SU-DHL-6 (cell line): ENCODE results near the gene SHTN1.

ENCODE experiments used
- H2AFZ ChIP-seq: fragments of 200-600 bp; sonication (generic); 2 replicates; pipeline ENCODE4 v1.6.1; 2014; ENCODE audit warnings: low read depth, mild to moderate bottlenecking, moderate library complexity, mixed read lengths, antibody characterized with exemption, low read length; ENCODE audit not compliant: severe bottlenecking
- H3F3A ChIP-seq: fragments of 200-600 bp; shearing (Covaris generic); 2 replicates; pipeline ENCODE4 v1.6.0; 2016; ENCODE audit warnings: antibody characterized with exemption, mild to moderate bottlenecking; ENCODE audit not compliant: insufficient read depth
- H3K27ac ChIP-seq: fragments of 200-600 bp; sonication (generic); 2 replicates; pipeline ENCODE4 v1.5.1; 2016; ENCODE audit warnings: low read depth, mild to moderate bottlenecking, low read length, moderate library complexity, mixed read lengths
- H3K27me3 ChIP-seq: fragments of 200-600 bp; sonication (generic), shearing (Covaris generic); 2 replicates; pipeline ENCODE4 v1.6.0; 2014; ENCODE audit warnings: mild to moderate bottlenecking, low read length
- H3K36me3 ChIP-seq: fragments of 200-600 bp; sonication (generic); 2 replicates; pipeline ENCODE4 v1.6.1; 2014; ENCODE audit warnings: mild to moderate bottlenecking, low read length, mixed read lengths
- H3K4me2 ChIP-seq: fragments of 300-600, 200-600 bp; shearing (Covaris generic), sonication (generic); 2 replicates; pipeline ENCODE4 v1.6.0; 2014; ENCODE audit warnings: low read length, low read depth, mild to moderate bottlenecking; ENCODE audit not compliant: poor library complexity, severe bottlenecking
- H3K4me3 ChIP-seq: fragments of 200-600 bp; sonication (generic); 2 replicates; pipeline ENCODE4 v1.5.1; 2014; ENCODE audit warnings: antibody characterized with exemption, low read length, mild to moderate bottlenecking, mixed read lengths; ENCODE audit not compliant: insufficient read depth, poor library complexity, severe bottlenecking
- H3K79me2 ChIP-seq: fragments of 200-600 bp; sonication (generic); 2 replicates; pipeline ENCODE4 v1.6.1; 2014; ENCODE audit warnings: mild to moderate bottlenecking, low read length, moderate library complexity; ENCODE audit not compliant: insufficient read depth
- H3K9ac ChIP-seq: fragments of 200-600 bp; sonication (generic); 2 replicates; pipeline ENCODE4 v1.7.0; 2014; ENCODE audit warnings: mild to moderate bottlenecking, low read length
- H3K9me2 ChIP-seq: fragments of 200-600 bp; sonication (generic); replicated peaks from 2 replicates; pipeline ENCODE4 v1.6.1; 2014; ENCODE audit warnings: low read length; ENCODE audit not compliant: insufficient read depth
- H3K9me3 ChIP-seq: fragments of 200-600 bp; sonication (generic); 2 replicates; pipeline ENCODE4 v1.6.1; 2014; ENCODE audit warnings: low read length, mixed read lengths; ENCODE audit not compliant: insufficient read depth
- H4K20me1 ChIP-seq: fragments of 200-600 bp; sonication (generic); 2 replicates; pipeline ENCODE4 v1.6.1; 2014; ENCODE audit warnings: low read depth, mild to moderate bottlenecking, antibody characterized with exemption, low read length, moderate library complexity, mixed read lengths
- EZH2phosphoT487 ChIP-seq: fragments of 200-600 bp; sonication (generic), shearing (Covaris generic); conservative IDR thresholded peaks from 2 replicates; pipeline ENCODE4 v1.6.1; 2018; ENCODE audit warnings: mild to moderate bottlenecking, antibody characterized with exemption, low read length, moderate library complexity, mixed read lengths
- TF ChIP-seq, protein P1 (sequence below): fragments of 200-600 bp; sonication (generic); IDR thresholded peaks from one replicate; pipeline ENCODE4 v1.5.1; 2017; ENCODE audit warnings: antibody characterized with exemption, mild to moderate bottlenecking, low read length, moderate library complexity; ENCODE audit not compliant: insufficient read depth, poor library complexity, severe bottlenecking

SHTN1 gene

DNA sequence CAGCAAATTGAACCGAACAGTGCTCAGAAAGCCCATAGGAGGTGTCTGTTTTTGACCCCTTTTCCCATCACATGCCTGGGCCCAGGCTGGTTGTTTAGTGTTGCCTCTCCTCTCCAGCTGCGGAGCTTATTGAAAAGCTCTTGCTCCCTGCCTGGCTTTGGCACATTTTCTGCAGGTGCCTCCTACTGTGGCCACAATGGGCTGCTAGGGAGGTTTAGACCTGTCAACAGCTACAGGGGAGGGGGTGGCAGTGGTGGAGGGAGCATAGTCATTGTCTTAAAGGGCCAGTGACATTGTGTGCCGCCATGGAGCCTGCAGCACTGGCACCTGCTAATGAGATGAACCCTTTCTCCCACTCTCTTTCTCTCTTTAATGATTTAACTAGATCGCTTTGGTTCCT, 168.9 kb downstream of the SHTN1 start:
- TF ChIP-seq, protein P1, sequence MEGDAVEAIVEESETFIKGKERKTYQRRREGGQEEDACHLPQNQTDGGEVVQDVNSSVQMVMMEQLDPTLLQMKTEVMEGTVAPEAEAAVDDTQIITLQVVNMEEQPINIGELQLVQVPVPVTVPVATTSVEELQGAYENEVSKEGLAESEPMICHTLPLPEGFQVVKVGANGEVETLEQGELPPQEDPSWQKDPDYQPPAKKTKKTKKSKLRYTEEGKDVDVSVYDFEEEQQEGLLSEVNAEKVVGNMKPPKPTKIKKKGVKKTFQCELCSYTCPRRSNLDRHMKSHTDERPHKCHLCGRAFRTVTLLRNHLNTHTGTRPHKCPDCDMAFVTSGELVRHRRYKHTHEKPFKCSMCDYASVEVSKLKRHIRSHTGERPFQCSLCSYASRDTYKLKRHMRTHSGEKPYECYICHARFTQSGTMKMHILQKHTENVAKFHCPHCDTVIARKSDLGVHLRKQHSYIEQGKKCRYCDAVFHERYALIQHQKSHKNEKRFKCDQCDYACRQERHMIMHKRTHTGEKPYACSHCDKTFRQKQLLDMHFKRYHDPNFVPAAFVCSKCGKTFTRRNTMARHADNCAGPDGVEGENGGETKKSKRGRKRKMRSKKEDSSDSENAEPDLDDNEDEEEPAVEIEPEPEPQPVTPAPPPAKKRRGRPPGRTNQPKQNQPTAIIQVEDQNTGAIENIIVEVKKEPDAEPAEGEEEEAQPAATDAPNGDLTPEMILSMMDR = no peak
- TF ChIP-seq EZH2phosphoT487 = no peak
- no peak overlapping the region for H3K4me3 ChIP-seq
- no peaks in the 10 kb centered on the region for H3K79me2 ChIP-seq
- no peaks in the 10 kb centered on the region for H4K20me1 ChIP-seq
- no peaks in the 10 kb centered on the region for H3K36me3 ChIP-seq
- H3K9ac ChIP-seq = no peak overlapping the region
- no peaks in the 10 kb centered on the region for H3F3A ChIP-seq
- H3K27ac ChIP-seq = no peak overlapping the region
- H3K27me3 ChIP-seq = no peaks in the 10 kb centered on the region
- H3K4me2 ChIP-seq = no peak overlapping the region
- H3K9me3 ChIP-seq = no peaks in the 10 kb centered on the region
- no peak overlapping the region for H2AFZ ChIP-seq
- H3K9me2 ChIP-seq = no peaks in the 10 kb centered on the region

DNA sequence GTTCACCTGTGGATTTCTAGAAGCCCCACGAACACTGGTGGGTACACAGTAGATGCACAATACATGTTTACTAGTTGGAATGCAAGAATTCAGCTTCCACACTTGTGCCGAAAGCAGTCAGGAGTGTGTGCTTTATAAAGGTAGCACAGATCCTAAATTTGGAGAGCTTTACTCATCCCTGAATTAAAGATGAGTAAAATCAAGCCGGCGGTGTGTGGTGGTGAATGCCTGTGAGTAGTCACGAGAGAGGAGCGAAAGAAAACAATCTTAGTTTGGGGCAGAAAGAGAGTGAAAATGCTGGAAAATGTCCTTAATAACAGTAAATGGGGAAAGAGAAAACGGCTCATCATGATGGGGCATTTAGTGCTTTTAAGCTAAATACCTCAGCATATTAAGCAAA, 169.3 kb downstream of the SHTN1 start:
- no peak overlapping the region for H3K4me2 ChIP-seq
- H3K9me2 ChIP-seq = no peaks in the 10 kb centered on the region
- no peaks in the 10 kb centered on the region for H3F3A ChIP-seq
- H3K36me3 ChIP-seq = no peaks in the 10 kb centered on the region
- H3K4me3 ChIP-seq = no peak overlapping the region
- no peak for TF ChIP-seq EZH2phosphoT487
- TF ChIP-seq, protein P1 = no peak
- H3K27ac ChIP-seq = no peak overlapping the region
- H3K9ac ChIP-seq = no peak overlapping the region
- no peaks in the 10 kb centered on the region for H3K27me3 ChIP-seq
- H3K9me3 ChIP-seq = no peaks in the 10 kb centered on the region
- H2AFZ ChIP-seq = no peak overlapping the region
- no peaks in the 10 kb centered on the region for H4K20me1 ChIP-seq
- no peaks in the 10 kb centered on the region for H3K79me2 ChIP-seq

DNA sequence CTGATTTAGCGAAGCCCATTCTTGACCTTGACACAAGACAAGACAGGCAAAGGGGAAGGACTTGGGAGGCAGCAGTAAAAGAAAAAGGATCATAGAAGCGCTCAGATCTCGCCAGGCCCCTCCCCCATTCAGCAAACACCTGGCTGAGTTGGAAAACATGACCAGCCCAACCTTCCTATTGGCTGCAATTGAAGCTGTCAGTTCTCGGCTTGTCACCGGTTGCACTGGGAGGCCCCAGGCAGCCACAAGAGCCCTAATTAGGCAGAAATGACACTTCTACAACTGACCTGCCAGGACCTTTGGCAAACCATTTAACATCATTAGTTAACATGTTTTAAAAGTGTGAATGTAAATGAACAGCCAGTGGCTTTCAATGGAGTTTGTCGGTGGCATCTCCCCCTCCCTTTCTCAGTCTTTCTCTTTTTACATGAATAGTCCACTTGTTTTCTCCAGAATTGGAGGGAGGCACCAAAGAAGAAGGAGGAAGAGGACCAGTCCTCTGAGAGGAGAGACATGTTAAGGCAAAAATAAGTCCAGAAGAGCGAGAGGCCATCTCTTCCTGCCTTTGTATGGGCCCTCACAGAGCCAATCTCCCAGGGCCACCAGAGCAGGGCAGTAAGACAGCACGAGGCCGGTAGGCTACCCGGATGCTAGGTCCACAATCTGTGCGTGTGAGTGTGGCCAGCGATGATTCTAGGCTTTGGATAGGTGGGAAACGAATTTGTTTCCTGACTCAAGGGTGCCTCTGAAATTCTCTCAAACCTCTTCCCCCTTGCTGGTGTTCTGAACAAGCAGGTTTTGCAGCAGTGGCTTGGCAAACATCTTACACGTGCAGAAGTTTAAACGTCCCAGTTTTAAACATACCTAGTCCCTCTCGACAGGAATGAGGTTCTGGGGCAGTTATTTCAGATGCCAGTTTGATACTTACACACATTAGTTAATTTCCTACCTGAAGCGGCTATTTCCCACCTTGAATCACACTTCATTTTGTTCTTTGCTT, 170.7 kb downstream of the SHTN1 start:
- Histone ChIP-seq H3K9me3 (no peaks in the 10 kb centered on the region), H3K4me3 (no peak overlapping the region), H2AFZ (no peak overlapping the region), H3K9me2 (no peaks in the 10 kb centered on the region), H3K27ac (no peak overlapping the region), H4K20me1 (no peaks in the 10 kb centered on the region), H3K79me2 (no peaks in the 10 kb centered on the region), H3K27me3 (no peaks in the 10 kb centered on the region), H3F3A (no peaks in the 10 kb centered on the region), H3K36me3 (no peaks in the 10 kb centered on the region), H3K9ac (no peak overlapping the region), H3K4me2 (no peak overlapping the region)
- TF ChIP-seq, protein P1 = no peak
- TF ChIP-seq EZH2phosphoT487 = no peak
